Fibroblast of lung (primary cell): ENCODE results near the gene STPG1. TPM values are rescaled to one million over a fixed set of nuclear protein-coding genes. Genes with fewer than 3 reads are reported as not detected.

Experiments used
- DNase-seq, 2 donors: peaks; one replicate each; pipeline versions ENCODE4 v3.0.0 to v3.0.0-alpha.2; 2010; ENCODE audit warnings: low read depth in 2 of 2
- H2AFZ ChIP-seq: 2 replicates; pipeline ENCODE4 v1.5.1; 2012; ENCODE audit warnings: low read length, control low read depth, inconsistent platforms
- H3K27ac ChIP-seq: 2 replicates; pipeline ENCODE4 v1.5.1; 2011; ENCODE audit warnings: low read length, control low read depth; ENCODE audit not compliant: insufficient read depth
- H3K27me3 ChIP-seq: 2 replicates; pipeline ENCODE4 v1.5.1; 2011; ENCODE audit warnings: mild to moderate bottlenecking, low read length; ENCODE audit not compliant: control insufficient read depth, insufficient read depth
- H3K36me3 ChIP-seq: 2 replicates; pipeline ENCODE4 v1.5.1; 2011; ENCODE audit warnings: low read length; ENCODE audit not compliant: control insufficient read depth, insufficient read depth
- H3K4me1 ChIP-seq: 2 replicates; pipeline ENCODE4 v1.5.1; 2011; ENCODE audit warnings: low read length; ENCODE audit not compliant: control insufficient read depth, insufficient read depth; ENCODE audit errors: extremely low read depth
- H3K4me2 ChIP-seq: 2 replicates; pipeline ENCODE4 v1.5.1; 2011; ENCODE audit warnings: low read length, control low read depth; ENCODE audit not compliant: insufficient read depth; ENCODE audit errors: extremely low read depth
- H3K4me3 ChIP-seq, 4 experiments: fragments of 200-600 bp in 1 of 4; sonication (generic) in 1 of 4; replicated peaks in 1 of 4; 2 replicates each; pipeline ENCODE4 v1.5.1; 2011 to 2016; ENCODE audit warnings: low read length in 4 of 4, low read depth in 3 of 4, mild to moderate bottlenecking in 3 of 4, control low read depth in 2 of 4, inconsistent platforms in 1 of 4, mixed read lengths in 1 of 4; ENCODE audit not compliant: insufficient read depth in 1 of 4; ENCODE audit errors: control extremely low read depth in 1 of 4
- H3K79me2 ChIP-seq: 2 replicates; pipeline ENCODE4 v1.5.1; 2012; ENCODE audit warnings: mild to moderate bottlenecking, low read length, inconsistent platforms; ENCODE audit not compliant: control insufficient read depth, insufficient read depth
- H3K9ac ChIP-seq: 2 replicates; pipeline ENCODE4 v1.5.1; 2011; ENCODE audit warnings: mild to moderate bottlenecking, low read length, control low read depth; ENCODE audit not compliant: insufficient read depth
- H3K9me3 ChIP-seq: 2 replicates; pipeline ENCODE4 v1.5.1; 2012; ENCODE audit warnings: low read depth, low read length; ENCODE audit not compliant: control insufficient read depth, insufficient read depth
- H4K20me1 ChIP-seq: 2 replicates; pipeline ENCODE4 v1.5.1; 2011; ENCODE audit warnings: low read length; ENCODE audit not compliant: control insufficient read depth, insufficient read depth; ENCODE audit errors: extremely low read depth
- EZH2 ChIP-seq: IDR thresholded peaks from 2 replicates; pipeline ENCODE4 v1.5.1; 2012; ENCODE audit warnings: low read length, control low read depth, mild to moderate bottlenecking; ENCODE audit errors: missing control alignments
- polyA plus RNA-seq, 2 donors: library from polyadenylated mRNA; depleted of rRNA in 1 of 2; stranded (reverse) in 1 of 2; unstranded in 1 of 2; fragments of >200 nt; gene quantifications; 2 replicates each; pipeline ENCODE4 v1.2.1, GENCODE V29; 2011 to 2012; ENCODE audit warnings: missing spikeins in 1 of 2
- total RNA-seq: library from RNA; depleted of rRNA; stranded (reverse); fragments of >200 nt; gene quantifications from 2 replicates; pipeline ENCODE4 v1.2.1, GENCODE V29; 2014
- TF ChIP-seq, protein P1 (sequence below), 2 donors: IDR thresholded peaks in 1 of 2; conservative IDR thresholded peaks in 1 of 2; 1 replicate in 1 of 2; 2 replicates in 1 of 2; pipeline ENCODE4 v1.5.1; 2011 to 2012; ENCODE audit warnings: low read length in 2 of 2, control low read depth in 1 of 2, inconsistent platforms in 1 of 2, low read depth in 1 of 2, mild to moderate bottlenecking in 1 of 2

The STPG1 gene
- total and polyA plus RNA-seq, 2 donors (not counting 1 experiment from before 2014, with no cell fraction given): 7.9 to 8.5 TPM

DNA sequence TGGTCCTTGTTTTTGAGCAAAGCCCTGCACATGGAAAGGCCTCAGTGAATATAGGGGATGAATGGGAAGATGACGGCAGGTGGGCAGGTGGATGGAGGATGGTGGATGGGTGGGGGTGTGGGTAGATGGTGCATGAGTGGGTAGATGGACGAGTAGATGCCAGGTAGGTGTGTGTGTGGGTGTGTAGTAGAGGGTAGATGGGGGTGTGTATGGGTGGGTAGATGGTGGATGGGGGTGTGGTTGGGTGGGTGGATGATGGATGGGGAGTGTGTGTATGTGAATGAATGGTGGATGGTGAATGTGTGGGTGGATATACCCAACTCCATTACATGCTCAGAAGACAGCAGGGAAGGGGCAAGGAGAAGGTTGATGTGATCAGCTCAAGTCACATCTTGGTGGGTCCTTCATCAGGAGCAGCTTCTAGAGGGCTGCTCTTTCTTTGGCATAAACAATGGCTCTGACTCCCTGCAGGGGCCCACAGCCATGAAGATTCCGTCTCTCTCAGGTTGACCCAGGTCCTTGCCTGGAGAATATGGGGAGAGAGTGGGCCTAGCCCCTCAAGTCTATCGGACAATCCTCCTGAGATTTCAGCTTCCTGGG is 60.2 kb downstream of the STPG1 start:
- H3K36me3 ChIP-seq: peaks cover 1% of the 10 kb centered on the region
- peaks cover 2% of the 10 kb centered on the region for H3K27me3 ChIP-seq
- no peak overlapping the region for H3K4me2 ChIP-seq
- H3K4me1 ChIP-seq: no peaks in the 10 kb centered on the region
- no peak overlapping the region for H3K4me3 ChIP-seq
- DNase-seq: no peak
- no peak overlapping the region for H2AFZ ChIP-seq
- H3K79me2 ChIP-seq: no peaks in the 10 kb centered on the region
- no peak overlapping the region for H3K9ac ChIP-seq
- H3K27ac ChIP-seq: no peak overlapping the region
- H4K20me1 ChIP-seq: no peaks in the 10 kb centered on the region
- no peaks in the 10 kb centered on the region for H3K9me3 ChIP-seq
- TF ChIP-seq, protein P1, sequence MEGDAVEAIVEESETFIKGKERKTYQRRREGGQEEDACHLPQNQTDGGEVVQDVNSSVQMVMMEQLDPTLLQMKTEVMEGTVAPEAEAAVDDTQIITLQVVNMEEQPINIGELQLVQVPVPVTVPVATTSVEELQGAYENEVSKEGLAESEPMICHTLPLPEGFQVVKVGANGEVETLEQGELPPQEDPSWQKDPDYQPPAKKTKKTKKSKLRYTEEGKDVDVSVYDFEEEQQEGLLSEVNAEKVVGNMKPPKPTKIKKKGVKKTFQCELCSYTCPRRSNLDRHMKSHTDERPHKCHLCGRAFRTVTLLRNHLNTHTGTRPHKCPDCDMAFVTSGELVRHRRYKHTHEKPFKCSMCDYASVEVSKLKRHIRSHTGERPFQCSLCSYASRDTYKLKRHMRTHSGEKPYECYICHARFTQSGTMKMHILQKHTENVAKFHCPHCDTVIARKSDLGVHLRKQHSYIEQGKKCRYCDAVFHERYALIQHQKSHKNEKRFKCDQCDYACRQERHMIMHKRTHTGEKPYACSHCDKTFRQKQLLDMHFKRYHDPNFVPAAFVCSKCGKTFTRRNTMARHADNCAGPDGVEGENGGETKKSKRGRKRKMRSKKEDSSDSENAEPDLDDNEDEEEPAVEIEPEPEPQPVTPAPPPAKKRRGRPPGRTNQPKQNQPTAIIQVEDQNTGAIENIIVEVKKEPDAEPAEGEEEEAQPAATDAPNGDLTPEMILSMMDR (conservative IDR thresholded peaks at IDR 0.05 in 1 of 2, IDR thresholded peaks at IDR 0.05 in 1 of 2; ENCODE audit: low read depth in 1 of 2, low read length in 2 of 2): no peak
- TF ChIP-seq EZH2: no peak

DNA sequence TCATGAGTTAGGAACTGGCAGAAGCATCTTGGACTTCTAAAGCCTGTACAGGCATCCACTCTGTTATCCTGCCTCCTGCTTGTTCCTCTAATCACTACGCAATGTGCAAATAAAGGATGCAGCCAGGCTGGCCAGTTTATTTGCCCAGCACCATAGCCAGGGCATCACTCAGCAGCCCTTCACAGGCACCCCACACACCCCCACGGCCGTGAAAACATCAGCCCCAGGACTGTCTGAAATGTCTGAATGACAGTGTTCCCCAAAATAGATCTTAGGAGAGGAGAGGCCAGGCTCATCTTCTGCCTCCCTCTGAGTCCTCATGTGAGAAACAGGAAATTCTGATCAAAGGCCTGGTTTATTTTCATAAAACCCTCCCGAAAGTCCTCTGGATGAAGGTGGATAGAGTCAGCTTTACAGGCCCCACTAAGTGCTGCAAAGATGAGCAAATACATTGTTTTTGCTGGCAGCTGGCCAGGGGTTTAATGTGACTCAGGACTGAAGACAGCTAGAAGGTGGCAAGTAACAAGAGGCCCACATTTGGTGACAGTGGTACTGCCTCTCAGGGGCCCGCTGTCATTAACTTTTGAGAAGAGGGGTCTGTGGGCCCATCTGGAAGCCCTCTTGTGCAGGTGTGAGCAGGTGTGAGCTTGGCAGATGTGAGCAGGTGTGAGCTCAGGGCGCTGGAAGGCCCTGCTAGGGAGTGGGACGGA is 61.5 kb downstream of the STPG1 start:
- H3K27ac ChIP-seq: no peak overlapping the region
- H3K4me3 ChIP-seq: no peak overlapping the region
- no peaks in the 10 kb centered on the region for H3K36me3 ChIP-seq
- no peaks in the 10 kb centered on the region for H3K79me2 ChIP-seq
- no peak overlapping the region for H3K4me2 ChIP-seq
- no peaks in the 10 kb centered on the region for H3K4me1 ChIP-seq
- H3K9ac ChIP-seq: no peak overlapping the region
- no peaks in the 10 kb centered on the region for H3K9me3 ChIP-seq
- no peak for TF ChIP-seq EZH2
- TF ChIP-seq, protein P1 (conservative IDR thresholded peaks at IDR 0.05 in 1 of 2, IDR thresholded peaks at IDR 0.05 in 1 of 2; ENCODE audit: low read depth in 1 of 2, low read length in 2 of 2): no peak
- peak; percentile 44 to 46 for DNase-seq
- no peak overlapping the region for H2AFZ ChIP-seq
- peaks cover 2% of the 10 kb centered on the region for H3K27me3 ChIP-seq
- H4K20me1 ChIP-seq: no peaks in the 10 kb centered on the region

DNA sequence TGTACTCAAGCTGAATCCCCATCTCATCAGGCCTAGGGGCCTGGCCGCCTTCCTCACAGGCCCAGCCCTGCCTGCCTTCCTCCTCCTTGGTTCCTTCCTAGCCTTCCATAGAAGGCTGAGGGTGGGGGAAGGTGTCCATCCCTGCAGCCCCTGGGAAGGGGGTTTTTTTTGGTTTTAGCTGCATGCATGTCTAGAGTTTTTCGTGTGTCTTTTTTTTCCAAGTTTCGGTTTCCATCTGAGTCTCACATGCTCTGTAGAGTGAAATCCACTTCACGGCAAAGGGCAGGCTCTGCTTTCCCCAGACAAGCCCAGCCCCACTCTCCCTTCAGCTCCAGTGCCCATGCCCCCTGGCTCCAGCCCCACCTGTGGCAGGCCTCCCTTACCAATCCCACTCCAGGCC is 62.3 kb downstream of the STPG1 start:
- Histone ChIP-seq H3K79me2 (no peaks in the 10 kb centered on the region), H3K27ac (no peak overlapping the region), H3K9ac (no peak overlapping the region), H3K9me3 (no peaks in the 10 kb centered on the region), H3K36me3 (no peaks in the 10 kb centered on the region), H4K20me1 (no peaks in the 10 kb centered on the region), H3K27me3 (peaks cover 2% of the 10 kb centered on the region), H3K4me3 (no peak overlapping the region), H3K4me2 (no peak overlapping the region), H2AFZ (no peak overlapping the region), H3K4me1 (no peaks in the 10 kb centered on the region)
- no peak for DNase-seq
- TF ChIP-seq, protein P1 (conservative IDR thresholded peaks at IDR 0.05 in 1 of 2, IDR thresholded peaks at IDR 0.05 in 1 of 2; ENCODE audit: low read depth in 1 of 2, low read length in 2 of 2): no peak
- no peak for TF ChIP-seq EZH2
